Hepatocyte (in vitro differentiated cells): ENCODE data around the gene DLGAP3. TPM values are rescaled to one million over a fixed set of nuclear protein-coding genes. Genes with fewer than 3 reads are reported as not detected.

Source experiments
- DNase-seq: peaks from one replicate; pipeline ENCODE4 v3.0.0-alpha.2; 2016; ENCODE audit warnings: low spot score
- H2AFZ ChIP-seq: fragments of 200-600 bp; sonication (generic); 2 replicates; pipeline ENCODE4 v1.6.0; 2016; ENCODE audit warnings: antibody characterized with exemption, mild to moderate bottlenecking
- H3K27ac ChIP-seq: fragments of 200-600 bp; sonication (generic); 2 replicates; pipeline ENCODE4 v1.5.1; 2016; ENCODE audit warnings: mild to moderate bottlenecking
- H3K27me3 ChIP-seq: fragments of 200-600 bp; sonication (generic); 2 replicates; pipeline ENCODE4 v1.6.1; 2016
- H3K36me3 ChIP-seq: fragments of 200-600 bp; sonication (generic); replicated peaks from 2 replicates; pipeline ENCODE4 v1.5.1; 2016; ENCODE audit warnings: low read depth; ENCODE audit not compliant: insufficient read depth
- H3K4me1 ChIP-seq: fragments of 200-600 bp; sonication (generic); 2 replicates; pipeline ENCODE4 v1.5.1; 2016; ENCODE audit warnings: mild to moderate bottlenecking, moderate library complexity; ENCODE audit not compliant: insufficient read depth
- H3K4me2 ChIP-seq: fragments of 200-600 bp; sonication (generic); 2 replicates; pipeline ENCODE4 v1.6.0; 2016
- H3K4me3 ChIP-seq: fragments of 200-600 bp; sonication (generic); 2 replicates; pipeline ENCODE4 v1.5.1; 2016; ENCODE audit warnings: mild to moderate bottlenecking
- H3K79me2 ChIP-seq: fragments of 200-600 bp; sonication (generic); 2 replicates; pipeline ENCODE4 v1.6.0; 2017; ENCODE audit warnings: mild to moderate bottlenecking
- H3K9me2 ChIP-seq: fragments of 200-600 bp; sonication (generic); replicated peaks from 2 replicates; pipeline ENCODE4 v1.6.0; 2017; ENCODE audit warnings: mild to moderate bottlenecking; ENCODE audit not compliant: insufficient read depth
- H3K9me3 ChIP-seq: fragments of 200-600 bp; sonication (generic); 2 replicates; pipeline ENCODE4 v1.5.1; 2016; ENCODE audit warnings: low read depth, mild to moderate bottlenecking
- H4K20me1 ChIP-seq: fragments of 200-600 bp; sonication (generic); 2 replicates; pipeline ENCODE4 v1.6.0; 2016; ENCODE audit warnings: mild to moderate bottlenecking; ENCODE audit not compliant: insufficient read depth, poor library complexity, severe bottlenecking
- EZH2 ChIP-seq: fragments of 200-600 bp; sonication (generic); IDR thresholded peaks from 2 replicates; pipeline ENCODE4 v1.6.1; 2016; ENCODE audit warnings: antibody characterized with exemption, mild to moderate bottlenecking, borderline replicate concordance
- EZH2phosphoT487 ChIP-seq: fragments of 200-600 bp; sonication (generic); IDR thresholded peaks from one replicate; pipeline ENCODE4 v1.6.1; 2018; ENCODE audit warnings: antibody characterized with exemption, mild to moderate bottlenecking, low read depth, moderate library complexity; ENCODE audit not compliant: unreplicated experiment, severe bottlenecking
- WGBS: methylation state at CpG from one replicate; pipeline ENCODE4 v1.1.6; 2016; ENCODE audit warnings: low lambda C conversion rate; ENCODE audit errors: missing lambda C conversion rate; 5-methylcytosine and 5-hydroxymethylcytosine counted together
- polyA plus RNA-seq: library from polyadenylated mRNA; unstranded; fragments of >200 nt; fragmentation: Nextera tagmentation; extraction: Ambion mirVana; gene quantifications from 2 replicates; pipeline ENCODE4 v1.2.1, GENCODE V29; 2016
- total RNA-seq: library from RNA; depleted of rRNA; stranded (reverse); fragments of >200 nt; gene quantifications from 2 replicates; pipeline ENCODE4 v1.2.3, GENCODE V29; 2014
- TF ChIP-seq, protein P1 (sequence below): fragments of 200-600 bp; sonication (generic); IDR thresholded peaks from 2 replicates; pipeline ENCODE4 v1.5.1; 2016; ENCODE audit warnings: antibody characterized with exemption, mild to moderate bottlenecking; ENCODE audit not compliant: poor library complexity

Gene DLGAP3
- total and polyA plus RNA-seq, 2 experiments from 2014 or later, result 0.33 to 1.0 TPM

DNA sequence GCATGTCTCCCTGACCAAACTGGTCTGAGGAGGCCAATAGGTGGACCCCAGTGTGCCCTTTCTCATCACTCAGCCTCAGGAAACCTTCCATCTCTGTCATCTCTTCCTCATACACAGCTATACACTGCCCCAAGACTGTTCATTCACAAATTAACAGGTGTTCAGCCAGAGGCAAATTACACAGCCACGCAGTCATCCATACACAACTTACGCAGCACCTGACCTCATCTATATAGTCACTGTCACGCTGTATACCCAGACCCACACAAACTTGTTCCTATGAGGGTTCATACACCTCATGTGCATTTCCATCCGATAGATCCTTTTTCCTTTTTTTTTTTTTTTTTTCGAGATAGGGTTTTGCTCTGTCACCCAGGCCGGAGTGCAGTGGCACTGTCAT lies 12.4 kb downstream of the DLGAP3 start:
- Histone ChIP-seq H3K27me3 (peaks cover 3% of the 10 kb centered on the region), H3K79me2 (no peaks in the 10 kb centered on the region), H3K4me1 (no peaks in the 10 kb centered on the region), H2AFZ (no peak overlapping the region), H3K36me3 (no peaks in the 10 kb centered on the region), H3K27ac (no peak overlapping the region), H4K20me1 (no peaks in the 10 kb centered on the region), H3K4me3 (no peak overlapping the region), H3K9me2 (no peaks in the 10 kb centered on the region), H3K9me3 (no peaks in the 10 kb centered on the region), H3K4me2 (no peak overlapping the region)
- DNase-seq, result no peak
- TF ChIP-seq EZH2phosphoT487 (no peak), EZH2 (no peak)
- WGBS, result 88% methylated on average over 6 of the region's 6 CpGs

- no peak for DNase-seq
- Histone ChIP-seq H3K4me3 (no peak overlapping the region), H2AFZ (no peak overlapping the region), H3K9me3 (no peaks in the 10 kb centered on the region), H3K4me1 (no peaks in the 10 kb centered on the region), H3K27me3 (no peaks in the 10 kb centered on the region), H3K27ac (no peak overlapping the region), H4K20me1 (no peaks in the 10 kb centered on the region), H3K4me2 (no peak overlapping the region), H3K79me2 (no peaks in the 10 kb centered on the region), H3K36me3 (no peaks in the 10 kb centered on the region), H3K9me2 (no peaks in the 10 kb centered on the region)
- TF ChIP-seq EZH2phosphoT487, result no peak
- TF ChIP-seq, protein P1, sequence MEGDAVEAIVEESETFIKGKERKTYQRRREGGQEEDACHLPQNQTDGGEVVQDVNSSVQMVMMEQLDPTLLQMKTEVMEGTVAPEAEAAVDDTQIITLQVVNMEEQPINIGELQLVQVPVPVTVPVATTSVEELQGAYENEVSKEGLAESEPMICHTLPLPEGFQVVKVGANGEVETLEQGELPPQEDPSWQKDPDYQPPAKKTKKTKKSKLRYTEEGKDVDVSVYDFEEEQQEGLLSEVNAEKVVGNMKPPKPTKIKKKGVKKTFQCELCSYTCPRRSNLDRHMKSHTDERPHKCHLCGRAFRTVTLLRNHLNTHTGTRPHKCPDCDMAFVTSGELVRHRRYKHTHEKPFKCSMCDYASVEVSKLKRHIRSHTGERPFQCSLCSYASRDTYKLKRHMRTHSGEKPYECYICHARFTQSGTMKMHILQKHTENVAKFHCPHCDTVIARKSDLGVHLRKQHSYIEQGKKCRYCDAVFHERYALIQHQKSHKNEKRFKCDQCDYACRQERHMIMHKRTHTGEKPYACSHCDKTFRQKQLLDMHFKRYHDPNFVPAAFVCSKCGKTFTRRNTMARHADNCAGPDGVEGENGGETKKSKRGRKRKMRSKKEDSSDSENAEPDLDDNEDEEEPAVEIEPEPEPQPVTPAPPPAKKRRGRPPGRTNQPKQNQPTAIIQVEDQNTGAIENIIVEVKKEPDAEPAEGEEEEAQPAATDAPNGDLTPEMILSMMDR, result no peak
- 93% methylated on average over 4 of the region's 4 CpGs for WGBS
Measured at GRCh38 chr1:34916104-34916503, 13.3 kb downstream of the DLGAP3 start.

DNA sequence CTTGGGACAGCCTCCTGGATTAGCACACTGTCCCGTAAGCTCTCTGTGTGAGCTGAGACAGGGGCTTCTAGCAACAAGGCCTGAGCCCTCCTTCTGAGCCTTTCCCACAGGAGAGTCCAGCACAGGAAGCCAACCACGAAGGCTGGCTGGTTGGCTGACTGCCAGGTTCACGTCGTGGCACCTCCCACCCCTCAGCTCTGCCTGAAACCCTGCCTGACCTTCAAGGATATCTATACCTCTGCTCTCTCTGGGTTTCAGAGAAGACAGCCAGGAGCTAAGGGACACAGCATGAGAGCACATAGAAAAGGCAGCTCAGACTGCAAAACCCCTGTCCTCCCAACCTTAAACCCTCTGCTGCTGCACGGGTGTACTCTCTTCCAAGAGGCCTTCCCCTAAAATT lies 13.9 kb downstream of the DLGAP3 start:
- H3K27ac ChIP-seq, result no peak overlapping the region
- H3K9me3 ChIP-seq, result no peaks in the 10 kb centered on the region
- no peak for DNase-seq
- no peaks in the 10 kb centered on the region for H3K4me1 ChIP-seq
- H2AFZ ChIP-seq, result no peak overlapping the region
- H3K9me2 ChIP-seq, result no peaks in the 10 kb centered on the region
- H3K27me3 ChIP-seq, result no peaks in the 10 kb centered on the region
- 42% methylated on average over 5 of the region's 5 CpGs for WGBS
- TF ChIP-seq EZH2 (no peak), EZH2phosphoT487 (no peak)
- TF ChIP-seq, protein P1, result no peak
- H3K36me3 ChIP-seq, result no peaks in the 10 kb centered on the region
- no peak overlapping the region for H3K4me3 ChIP-seq
- no peaks in the 10 kb centered on the region for H3K79me2 ChIP-seq
- no peak overlapping the region for H3K4me2 ChIP-seq
- no peaks in the 10 kb centered on the region for H4K20me1 ChIP-seq

DNA sequence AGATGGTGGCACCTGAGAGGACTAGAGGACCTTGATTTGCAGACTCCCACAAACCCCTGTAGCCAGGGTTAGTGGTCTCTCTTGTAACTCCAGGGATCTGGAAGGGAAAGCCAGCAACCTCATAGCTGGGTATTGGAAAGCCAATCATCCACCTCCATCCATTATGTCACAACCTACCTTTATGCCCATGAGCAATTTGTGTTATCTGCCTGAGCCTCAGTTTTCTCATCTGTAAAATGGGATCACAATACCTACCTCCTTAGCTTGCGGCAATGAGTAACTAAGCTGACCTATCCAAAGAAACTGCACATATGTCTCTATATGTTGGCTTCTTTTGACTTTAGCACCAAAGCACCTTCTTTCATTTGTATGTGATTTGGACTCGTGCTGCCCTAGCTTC lies 14.5 kb downstream of the DLGAP3 start:
- Histone ChIP-seq H3K27me3 (no peaks in the 10 kb centered on the region), H3K4me2 (no peak overlapping the region), H2AFZ (no peak overlapping the region), H3K9me2 (no peaks in the 10 kb centered on the region), H3K9me3 (no peaks in the 10 kb centered on the region), H3K36me3 (no peaks in the 10 kb centered on the region), H4K20me1 (no peaks in the 10 kb centered on the region), H3K27ac (no peak overlapping the region), H3K4me1 (no peaks in the 10 kb centered on the region), H3K79me2 (no peaks in the 10 kb centered on the region), H3K4me3 (no peak overlapping the region)
- TF ChIP-seq EZH2phosphoT487 (no peak), EZH2 (no peak)
- TF ChIP-seq, protein P1, result no peak
- no peak for DNase-seq
- WGBS, result 93% methylated on average over 2 of the region's 2 CpGs
